HG03432 (cell line): ENCODE measurements around the gene GOLGA8F.
"Not testable (repeated sequence)": the region's sequence is repeated elsewhere in the genome, so short reads cannot be mapped to it uniquely, and the experiment has no call there.

Experiments
- ATAC-seq: cut with Tn5 transposase; IDR thresholded peaks from one replicate; pipeline ENCODE4 v1.9.1; 2021; ENCODE audit warnings: mild to moderate bottlenecking, moderate library complexity; ENCODE audit not compliant: unreplicated experiment

Gene GOLGA8F

GRCh38 chr15:28378364-28378763 lies at the start of gene GOLGA8F:
GOLGA8F (plus strand) TSS chr15:28378664; CDS start chr15:28378762, 98 bp downstream.
- not testable (repeated sequence) for ATAC-seq

- ATAC-seq, result not testable (repeated sequence)
Measured at GRCh38 chr15:28357984-28358383, 20.5 kb upstream of the GOLGA8F start, which contains the start of gene GOLGA6L24. GOLGA6L24 (minus strand) TSS chr15:28358084; CDS start chr15:28358023, 61 bp downstream.

GRCh38 chr15:28365502-28365901 lies 13.0 kb upstream of the GOLGA8F start:
- ATAC-seq, result not testable (repeated sequence)

- not testable (repeated sequence) for ATAC-seq
Measured at GRCh38 chr15:28380053-28380452, 1.6 kb downstream of the GOLGA8F start.

- ATAC-seq, result not testable (repeated sequence)
Measured at GRCh38 chr15:28396022-28396421, 17.6 kb downstream of the GOLGA8F start.

GRCh38 chr15:28402774-28403435 lies 24.4 kb downstream of the GOLGA8F start:
- ATAC-seq, result not testable (repeated sequence)

- ATAC-seq, result not testable (repeated sequence)
Measured at GRCh38 chr15:28420470-28420869, 42.0 kb downstream of the GOLGA8F start.

GRCh38 chr15:28435594-28435993 lies 57.1 kb downstream of the GOLGA8F start:
- not testable (repeated sequence) for ATAC-seq
